Astrocyte of the cerebellum (primary cell): ENCODE measurements around the gene MAP4K3.

Source experiments
- DNase-seq: peaks from one replicate; pipeline ENCODE4 v3.0.0-alpha.2; 2011; ENCODE audit warnings: low read depth
- H3K4me3 ChIP-seq: 2 replicates; pipeline ENCODE4 v1.5.1; 2011; ENCODE audit warnings: mild to moderate bottlenecking, low read depth, low read length, moderate library complexity
- in situ Hi-C: cut with HindIII; loops from 2 replicates; pipeline ENCODE4 v1.10.0; 2017; ENCODE audit warnings: low sequenced_read_pairs
- TF ChIP-seq, protein P1 (sequence below): IDR thresholded peaks from 2 replicates; pipeline ENCODE4 v1.5.1; 2012; ENCODE audit warnings: low read length, low read depth, moderate library complexity, mild to moderate bottlenecking; ENCODE audit errors: missing control alignments

Gene MAP4K3

DNA sequence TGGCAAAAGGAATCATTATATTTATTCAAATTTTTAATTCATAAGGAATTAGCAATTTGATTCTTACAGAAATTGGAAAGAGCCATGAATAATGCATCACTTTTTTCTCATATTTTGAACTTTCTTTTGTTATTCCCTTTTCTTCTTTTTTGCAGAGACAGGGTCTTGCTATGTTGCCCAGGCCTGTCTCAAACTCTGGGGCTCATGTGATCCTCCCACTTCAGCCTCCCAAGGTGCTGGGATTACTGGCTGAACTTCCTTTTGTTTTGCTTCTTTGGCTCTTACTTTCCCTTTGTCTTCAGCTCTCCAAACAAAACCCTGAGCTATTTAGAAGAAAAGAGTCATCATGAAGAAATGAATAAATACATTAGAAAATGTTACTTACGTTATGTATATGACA, 224.1 kb downstream of the MAP4K3 start:
- in situ Hi-C loops = no loop called here
- DNase-seq = no peak
- no peak overlapping the region for H3K4me3 ChIP-seq
- TF ChIP-seq, protein P1, sequence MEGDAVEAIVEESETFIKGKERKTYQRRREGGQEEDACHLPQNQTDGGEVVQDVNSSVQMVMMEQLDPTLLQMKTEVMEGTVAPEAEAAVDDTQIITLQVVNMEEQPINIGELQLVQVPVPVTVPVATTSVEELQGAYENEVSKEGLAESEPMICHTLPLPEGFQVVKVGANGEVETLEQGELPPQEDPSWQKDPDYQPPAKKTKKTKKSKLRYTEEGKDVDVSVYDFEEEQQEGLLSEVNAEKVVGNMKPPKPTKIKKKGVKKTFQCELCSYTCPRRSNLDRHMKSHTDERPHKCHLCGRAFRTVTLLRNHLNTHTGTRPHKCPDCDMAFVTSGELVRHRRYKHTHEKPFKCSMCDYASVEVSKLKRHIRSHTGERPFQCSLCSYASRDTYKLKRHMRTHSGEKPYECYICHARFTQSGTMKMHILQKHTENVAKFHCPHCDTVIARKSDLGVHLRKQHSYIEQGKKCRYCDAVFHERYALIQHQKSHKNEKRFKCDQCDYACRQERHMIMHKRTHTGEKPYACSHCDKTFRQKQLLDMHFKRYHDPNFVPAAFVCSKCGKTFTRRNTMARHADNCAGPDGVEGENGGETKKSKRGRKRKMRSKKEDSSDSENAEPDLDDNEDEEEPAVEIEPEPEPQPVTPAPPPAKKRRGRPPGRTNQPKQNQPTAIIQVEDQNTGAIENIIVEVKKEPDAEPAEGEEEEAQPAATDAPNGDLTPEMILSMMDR = no peak

DNA sequence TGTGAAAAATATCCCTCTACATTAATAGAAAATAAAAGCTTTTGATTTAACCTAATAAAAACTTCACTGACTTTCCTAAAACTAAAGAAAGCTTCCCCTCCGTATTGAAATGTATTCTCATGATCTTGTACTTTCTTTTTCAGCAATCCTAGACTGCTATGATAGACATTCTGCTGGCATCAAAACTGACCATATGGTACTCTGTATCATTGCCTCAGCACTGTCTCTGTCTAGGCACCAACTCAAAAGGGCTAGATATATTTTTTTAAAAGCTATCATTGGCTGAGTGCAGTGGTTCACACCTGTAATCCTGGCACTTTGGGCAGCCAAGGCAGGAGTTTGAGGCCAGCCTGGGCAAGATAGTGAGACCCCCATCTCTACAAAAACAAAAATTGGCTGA, 226.2 kb downstream of the MAP4K3 start:
- in situ Hi-C loops = no loop called here
- no peak for DNase-seq
- no peak overlapping the region for H3K4me3 ChIP-seq
- TF ChIP-seq, protein P1 = no peak

DNA sequence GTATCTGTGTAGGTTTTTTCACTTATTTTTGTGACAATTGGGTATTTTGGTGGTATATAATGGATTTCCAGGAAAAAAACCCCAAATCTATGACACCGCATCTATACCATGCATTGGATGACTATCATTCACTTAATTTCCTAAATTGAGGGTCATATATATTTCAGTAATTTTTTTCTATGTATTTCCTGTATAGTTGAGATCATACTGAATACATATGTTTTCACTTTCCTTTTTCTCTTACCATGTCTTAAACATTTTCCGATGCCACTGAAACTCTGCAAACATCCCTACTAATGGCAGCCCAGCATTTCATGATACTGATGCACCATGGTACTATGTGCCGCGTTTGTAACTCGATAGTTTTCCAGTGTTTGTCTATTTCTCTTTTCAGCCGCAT, 233.7 kb downstream of the MAP4K3 start:
- TF ChIP-seq, protein P1 = no peak

DNA sequence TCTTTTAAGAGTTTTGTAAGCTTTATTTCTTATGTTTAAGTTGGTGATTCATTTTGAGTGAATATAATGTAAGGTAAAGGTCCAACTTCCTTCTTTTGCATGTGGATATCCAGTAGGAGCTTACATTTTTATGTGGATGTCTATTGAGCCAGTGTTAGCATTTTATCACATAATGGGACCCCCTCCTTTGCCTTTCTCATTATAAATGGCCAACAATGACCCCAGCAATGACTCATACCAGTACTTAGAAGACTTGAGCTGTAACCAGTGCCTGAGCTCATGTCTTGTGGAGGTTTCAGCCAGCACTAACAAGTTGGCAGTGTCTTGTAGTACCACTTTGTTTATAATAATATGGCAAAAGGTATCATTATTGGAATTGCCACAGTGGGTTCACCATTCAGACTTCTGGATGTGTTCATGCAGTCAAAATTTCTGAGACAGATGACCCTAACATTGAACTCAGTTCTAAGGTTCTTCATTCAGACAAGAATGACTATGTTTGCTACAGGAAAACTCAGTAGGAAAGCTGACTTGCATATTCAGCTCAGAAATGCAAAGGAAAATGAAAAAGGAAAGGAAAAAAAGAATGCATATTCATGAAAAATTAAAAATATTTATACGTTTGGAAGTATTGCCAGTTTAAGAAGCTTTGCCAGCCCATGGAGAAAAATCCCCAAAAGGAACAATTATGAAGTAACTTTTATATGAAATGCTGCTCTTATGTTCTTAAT, 234.3 kb downstream of the MAP4K3 start:
- in situ Hi-C loops = no loop called here
- no peak overlapping the region for H3K4me3 ChIP-seq
- no peak for DNase-seq
- TF ChIP-seq, protein P1 = no peak

More for the DNA sequence above, 233.7 kb downstream of the MAP4K3 start:
- in situ Hi-C loops = no loop called here
- no peak for DNase-seq
- no peak overlapping the region for H3K4me3 ChIP-seq
